Urinary bladder (tissue), 4 donors: Measurements from ENCODE around the gene NAPA. TPM values are rescaled to one million over a fixed set of nuclear protein-coding genes. Genes with fewer than 3 reads are reported as not detected.

Experiments used
- DNase-seq: peaks from one replicate; pipeline ENCODE4 v3.0.0-alpha.2; 2015; ENCODE audit errors: extremely low spot score
- H3K27ac ChIP-seq: one replicate; pipeline ENCODE4 v1.5.1; 2013; ENCODE audit warnings: low read depth, mild to moderate bottlenecking, moderate library complexity
- H3K36me3 ChIP-seq: one replicate; pipeline ENCODE4 v1.6.1; 2013; ENCODE audit warnings: mild to moderate bottlenecking, moderate library complexity; ENCODE audit not compliant: insufficient read depth
- H3K4me1 ChIP-seq: one replicate; pipeline ENCODE4 v1.6.1; 2013; ENCODE audit warnings: mild to moderate bottlenecking, moderate library complexity; ENCODE audit not compliant: insufficient read depth
- H3K4me3 ChIP-seq: one replicate; pipeline ENCODE4 v1.5.1; 2013; ENCODE audit warnings: low read depth, low read length
- WGBS: extraction: QIAGEN DNeasy Blood & Tissue Kit; methylation state at CpG from one replicate; pipeline ENCODE4 v1.1.7; 2013; 5-methylcytosine and 5-hydroxymethylcytosine counted together
- polyA plus RNA-seq: library from polyadenylated mRNA; stranded (reverse); fragments of 200-250 nt; gene quantifications from one replicate; pipeline ENCODE4 v1.2.3, GENCODE V29; 2013
- total RNA-seq: library from RNA; depleted of rRNA; stranded (reverse); fragments of >200 nt; gene quantifications from one replicate; pipeline ENCODE4 v1.2.3, GENCODE V29; 2014
- donor health status: healthy with polysubstance abuse.
- donor health status: healthy.

Gene NAPA
- total and polyA plus RNA-seq, 2 donors = 33.4 to 107 TPM

DNA sequence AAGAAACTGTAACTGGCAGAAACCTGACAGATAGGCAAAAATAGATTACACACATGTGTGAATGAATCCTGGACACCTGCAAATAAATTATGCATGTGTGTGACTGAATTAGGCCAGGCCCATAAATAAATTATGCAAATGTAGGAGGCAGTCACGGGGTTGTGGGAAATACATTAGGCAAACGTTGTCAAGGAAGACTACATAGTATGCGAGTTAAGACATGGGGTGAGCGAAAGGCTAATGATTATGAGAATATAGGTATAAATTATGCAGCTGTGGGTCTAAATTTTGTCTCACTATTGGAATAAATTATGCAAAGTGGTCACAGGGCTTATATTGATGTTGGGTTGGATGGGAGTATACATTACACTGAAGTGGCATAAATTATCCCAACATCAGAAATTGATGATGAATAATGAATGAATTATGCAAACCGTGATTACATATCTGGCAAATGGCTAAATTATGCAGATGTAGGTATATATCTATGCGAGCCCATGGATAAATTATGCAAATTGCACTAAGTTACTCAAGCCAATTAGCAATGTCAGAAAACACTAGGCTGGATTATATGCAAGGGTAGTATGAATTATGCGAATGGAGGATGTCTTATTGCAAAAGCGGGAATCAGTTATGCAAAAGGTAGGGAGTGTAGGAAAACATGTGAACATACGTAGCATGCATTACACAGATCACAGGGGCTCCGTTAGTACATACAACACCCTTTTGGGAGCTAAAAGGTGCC, 50.0 kb downstream of the NAPA start:
- 71% methylated on average over 10 of the region's 10 CpGs for WGBS
- no peak for DNase-seq
- H3K4me1 ChIP-seq = no peaks in the 10 kb centered on the region
- H3K36me3 ChIP-seq = no peaks in the 10 kb centered on the region
- H3K27ac ChIP-seq = no peak overlapping the region
- H3K4me3 ChIP-seq = no peak overlapping the region

DNA sequence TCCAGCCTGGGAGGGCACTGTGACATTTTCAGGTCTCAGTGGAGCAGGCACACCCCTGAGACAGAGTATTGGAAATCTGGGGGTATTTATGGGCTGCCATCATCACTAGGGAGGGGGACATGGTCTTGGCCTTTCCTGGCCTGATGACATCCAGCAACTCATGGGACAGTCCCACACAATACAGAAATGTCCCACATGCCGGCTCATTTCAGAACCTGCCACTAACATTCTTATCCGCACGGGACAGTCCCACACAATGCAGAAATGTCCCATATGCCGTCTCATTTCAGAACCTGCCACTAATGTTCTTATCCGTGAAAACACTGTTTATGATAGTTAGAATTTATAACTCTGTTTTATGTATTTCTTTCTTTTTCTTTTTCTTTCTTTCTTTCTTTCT, 53.0 kb downstream of the NAPA start:
- no peak overlapping the region for H3K27ac ChIP-seq
- 82% methylated on average over 5 of the region's 5 CpGs for WGBS
- H3K36me3 ChIP-seq = no peaks in the 10 kb centered on the region
- no peak overlapping the region for H3K4me3 ChIP-seq
- no peak for DNase-seq
- no peaks in the 10 kb centered on the region for H3K4me1 ChIP-seq

DNA sequence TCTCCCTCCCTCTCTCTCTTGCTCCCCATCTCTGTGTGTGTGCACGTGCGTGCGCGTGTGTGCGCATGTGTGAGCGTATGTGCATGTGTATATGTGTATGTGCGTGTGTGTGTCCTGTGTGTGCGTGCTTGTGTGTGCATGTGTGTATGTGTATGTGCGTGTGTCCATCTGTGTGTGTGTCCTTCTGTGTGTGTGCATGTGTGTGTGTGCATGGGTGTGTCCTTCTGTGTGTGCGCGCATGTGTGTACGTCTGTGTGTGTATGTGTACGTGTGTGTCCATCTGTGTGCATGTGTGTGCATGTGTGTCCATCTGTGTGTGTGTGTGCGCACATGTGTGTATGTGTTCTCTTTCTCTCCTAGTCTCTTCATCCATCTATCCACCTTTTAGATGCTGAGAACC, 55.4 kb downstream of the NAPA start:
- 86% methylated on average over 14 of the region's 14 CpGs for WGBS
- no peaks in the 10 kb centered on the region for H3K36me3 ChIP-seq
- no peak overlapping the region for H3K4me3 ChIP-seq
- no peak for DNase-seq
- H3K4me1 ChIP-seq = no peaks in the 10 kb centered on the region
- H3K27ac ChIP-seq = no peak overlapping the region

DNA sequence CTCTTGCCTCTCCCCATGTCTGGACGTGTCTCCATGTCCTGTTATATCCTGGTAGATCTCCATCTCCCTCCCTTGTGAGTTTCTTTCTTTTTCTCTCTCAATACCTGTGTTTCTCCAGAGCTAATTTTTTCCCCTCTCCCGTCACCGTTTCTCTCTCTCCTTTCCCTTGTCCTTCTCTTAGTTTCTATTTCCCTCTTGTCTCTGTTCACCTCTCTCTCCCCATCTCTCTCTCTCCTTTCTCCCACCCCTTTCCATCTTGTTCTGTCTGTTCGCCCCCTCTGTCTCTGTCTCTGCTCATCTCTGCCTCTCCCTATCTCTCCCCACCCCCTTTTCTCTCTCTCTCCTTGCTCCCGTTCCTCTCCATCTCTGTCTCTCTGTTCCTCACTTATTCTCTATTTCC, 56.2 kb downstream of the NAPA start:
- Histone ChIP-seq H3K4me1 (no peaks in the 10 kb centered on the region), H3K27ac (no peak overlapping the region), H3K36me3 (no peaks in the 10 kb centered on the region), H3K4me3 (no peak overlapping the region)
- 46% methylated on average over 5 of the region's 5 CpGs for WGBS
- no peak for DNase-seq

DNA sequence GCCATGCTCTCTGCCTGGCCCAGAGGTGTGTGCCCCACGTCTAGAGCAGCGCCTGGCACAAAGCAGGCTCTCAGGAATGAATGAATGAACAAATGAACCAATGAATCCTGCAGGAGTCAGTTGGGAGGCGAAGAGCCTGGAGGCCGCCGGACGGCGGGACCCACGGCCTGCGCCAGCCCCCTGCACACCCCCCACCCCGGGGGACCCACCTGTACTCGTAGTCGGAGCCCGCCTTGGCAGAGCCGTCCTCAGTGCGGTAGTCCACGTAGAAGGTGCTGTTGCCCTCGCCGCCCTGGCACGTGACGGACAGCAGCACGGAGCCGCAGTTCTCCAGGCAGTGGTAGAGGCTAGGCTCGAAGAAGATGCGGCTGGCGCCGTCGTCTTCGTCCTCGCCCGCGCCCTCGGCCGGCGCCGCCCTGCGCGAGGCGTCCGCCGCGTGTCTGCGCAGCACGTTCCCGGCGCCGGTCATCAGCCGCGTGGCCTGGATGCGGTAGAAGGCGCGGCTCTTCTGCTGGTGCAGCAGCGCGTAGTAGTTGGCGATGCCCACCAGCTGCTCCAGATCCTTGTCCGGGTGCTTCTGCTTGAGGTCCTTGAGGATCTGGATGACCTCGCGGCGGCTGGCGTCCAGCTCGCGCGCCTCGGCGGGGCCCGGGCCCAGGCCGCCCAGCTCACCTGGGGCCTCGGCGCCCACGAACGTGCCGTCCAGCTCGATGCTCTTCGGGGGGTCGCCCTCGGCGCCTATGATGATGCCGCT, 58.0 kb downstream of the NAPA start:
- no peaks in the 10 kb centered on the region for H3K4me1 ChIP-seq
- WGBS = 35% methylated on average over 77 of the region's 77 CpGs
- no peak overlapping the region for H3K27ac ChIP-seq
- no peak for DNase-seq
- H3K36me3 ChIP-seq = no peaks in the 10 kb centered on the region
- no peak overlapping the region for H3K4me3 ChIP-seq

DNA sequence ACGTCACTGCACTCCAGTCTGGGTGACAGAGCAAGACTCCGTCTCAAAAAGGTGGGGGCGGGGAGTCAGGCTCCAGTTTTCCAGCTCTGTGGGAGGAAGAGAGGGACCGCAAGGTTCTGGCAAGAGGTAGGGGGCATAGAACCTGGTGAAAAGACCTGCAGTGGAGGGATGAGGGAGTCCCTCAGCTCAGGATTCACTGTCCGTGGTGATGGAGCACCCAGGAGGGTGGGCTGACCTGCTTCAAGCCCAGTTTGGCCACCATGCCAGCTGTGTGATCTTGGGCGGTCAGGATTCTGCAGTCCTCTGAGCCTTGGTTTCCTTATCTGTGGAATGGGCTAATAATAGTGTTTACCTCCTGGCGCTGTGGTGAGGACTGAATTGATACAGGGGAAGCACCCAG, 64.4 kb downstream of the NAPA start:
- DNase-seq = no peak
- Histone ChIP-seq H3K36me3 (no peaks in the 10 kb centered on the region), H3K27ac (no peak overlapping the region), H3K4me1 (no peaks in the 10 kb centered on the region), H3K4me3 (no peak overlapping the region)
- 74% methylated on average over 7 of the region's 7 CpGs for WGBS

DNA sequence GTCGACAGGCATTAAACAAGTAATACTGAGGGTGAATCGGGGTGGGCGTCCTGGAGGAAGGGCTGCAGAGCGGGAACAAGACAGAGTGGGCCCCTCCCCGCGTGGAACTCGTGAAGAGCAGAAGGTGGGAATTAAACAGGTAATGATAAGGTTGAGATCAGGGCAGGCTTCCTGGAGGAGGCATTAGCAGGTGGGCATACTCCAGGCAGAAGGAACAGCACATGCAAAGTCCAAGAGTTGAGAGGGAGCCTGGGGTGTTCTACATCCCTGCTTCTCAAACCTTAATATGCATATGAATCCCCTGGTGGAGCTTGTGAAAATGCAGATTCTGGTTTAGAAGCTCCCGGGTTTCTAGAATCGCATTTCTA, 66.5 kb downstream of the NAPA start:
- no peaks in the 10 kb centered on the region for H3K4me1 ChIP-seq
- H3K36me3 ChIP-seq = no peaks in the 10 kb centered on the region
- no peak overlapping the region for H3K4me3 ChIP-seq
- no peak for DNase-seq
- WGBS = 32% methylated on average over 9 of the region's 9 CpGs
- H3K27ac ChIP-seq = no peak overlapping the region

DNA sequence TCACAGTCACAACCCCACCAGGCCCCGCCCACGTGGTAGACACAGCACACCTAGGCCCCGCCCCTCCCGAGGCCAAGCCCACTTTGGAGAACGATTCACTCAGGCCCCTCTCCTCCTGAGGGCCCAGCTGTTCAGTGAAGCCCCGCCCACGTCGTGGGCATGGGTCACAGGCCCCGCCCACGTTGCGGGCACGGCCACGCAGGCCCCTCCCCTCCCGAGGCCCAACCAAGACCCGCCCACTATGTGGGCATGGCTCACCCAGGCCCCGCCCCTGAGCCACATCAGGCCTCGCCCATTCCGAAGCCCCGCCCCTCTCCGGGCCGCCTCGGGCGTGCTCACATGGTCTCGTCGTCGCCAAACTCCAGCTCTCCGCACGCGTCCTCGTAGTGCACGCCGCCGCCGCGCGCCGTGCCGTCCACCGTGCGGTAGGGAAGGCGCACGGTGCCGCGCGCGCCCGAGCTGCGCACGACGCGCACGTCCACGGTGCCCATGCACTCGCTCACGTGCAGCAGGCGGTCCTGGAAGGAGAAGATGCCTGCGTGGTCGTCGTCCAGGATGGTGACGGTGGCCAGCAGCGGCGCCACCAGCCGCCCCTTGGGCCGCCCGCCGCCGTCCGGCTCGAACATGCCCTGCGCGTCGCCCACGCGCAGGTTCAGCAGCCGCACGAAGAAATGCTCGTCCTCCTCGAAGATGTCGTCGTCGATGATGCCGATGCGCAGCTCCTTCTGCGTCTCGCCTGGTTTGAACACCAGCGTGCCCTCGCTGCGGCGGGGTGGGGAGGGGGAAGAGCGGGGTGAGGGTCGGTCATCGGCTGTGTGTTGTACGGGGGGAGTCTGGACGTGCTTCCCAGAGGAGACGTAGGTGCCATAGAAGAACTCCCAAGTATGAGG, 67.1 kb downstream of the NAPA start:
- no peaks in the 10 kb centered on the region for H3K4me1 ChIP-seq
- DNase-seq = no peak
- H3K27ac ChIP-seq = no peak overlapping the region
- H3K36me3 ChIP-seq = no peaks in the 10 kb centered on the region
- WGBS = 9% methylated on average over 95 of the region's 95 CpGs
- no peak overlapping the region for H3K4me3 ChIP-seq

DNA sequence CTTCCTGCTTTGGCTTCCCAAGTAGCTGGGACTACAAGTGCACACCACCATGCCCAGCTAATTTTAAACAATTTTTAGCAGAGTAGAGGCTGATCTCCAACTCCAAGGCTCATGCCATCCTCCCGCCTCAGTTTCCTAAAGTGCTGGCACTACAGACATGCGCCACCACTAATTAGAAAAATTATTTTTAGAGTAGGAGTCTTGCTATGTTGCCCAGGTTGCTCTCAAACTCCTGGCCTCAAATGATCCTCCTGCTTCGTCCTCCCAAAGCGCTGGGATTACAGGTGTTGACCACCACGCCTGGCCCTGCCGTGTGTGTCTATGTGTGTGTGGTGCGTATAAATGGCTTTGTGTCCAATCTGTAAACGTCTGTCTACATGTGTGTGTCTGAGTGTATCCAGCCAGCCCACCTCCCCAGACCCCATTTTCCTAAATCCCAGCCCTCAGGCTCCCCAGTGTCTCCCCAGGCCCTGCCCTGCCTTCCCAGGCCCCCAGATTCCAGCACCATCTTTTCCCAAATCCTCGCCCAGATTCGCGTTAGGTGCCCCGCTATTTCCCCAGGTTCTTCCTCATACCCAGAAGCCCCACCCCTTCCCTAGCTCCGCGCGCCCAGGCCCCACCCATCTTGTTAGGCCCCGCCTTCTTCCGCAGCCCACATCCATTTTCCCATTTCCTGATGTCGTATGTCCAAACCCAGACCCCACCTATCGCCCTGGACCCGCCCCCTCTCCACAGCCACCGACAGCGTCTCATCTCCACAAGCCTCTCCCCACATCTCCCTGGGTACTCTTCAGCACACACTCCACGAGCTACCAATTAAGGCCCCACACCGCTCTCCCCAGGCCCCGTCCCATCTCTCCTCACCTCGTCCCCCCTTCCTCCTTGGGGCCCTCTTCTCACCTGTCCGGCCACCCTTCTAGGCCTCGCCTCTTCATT, 68.1 kb downstream of the NAPA start:
- H3K4me3 ChIP-seq = no peak overlapping the region
- WGBS = 25% methylated on average over 28 of the region's 28 CpGs
- H3K36me3 ChIP-seq = no peaks in the 10 kb centered on the region
- H3K27ac ChIP-seq = no peak overlapping the region
- no peak for DNase-seq
- H3K4me1 ChIP-seq = no peaks in the 10 kb centered on the region

DNA sequence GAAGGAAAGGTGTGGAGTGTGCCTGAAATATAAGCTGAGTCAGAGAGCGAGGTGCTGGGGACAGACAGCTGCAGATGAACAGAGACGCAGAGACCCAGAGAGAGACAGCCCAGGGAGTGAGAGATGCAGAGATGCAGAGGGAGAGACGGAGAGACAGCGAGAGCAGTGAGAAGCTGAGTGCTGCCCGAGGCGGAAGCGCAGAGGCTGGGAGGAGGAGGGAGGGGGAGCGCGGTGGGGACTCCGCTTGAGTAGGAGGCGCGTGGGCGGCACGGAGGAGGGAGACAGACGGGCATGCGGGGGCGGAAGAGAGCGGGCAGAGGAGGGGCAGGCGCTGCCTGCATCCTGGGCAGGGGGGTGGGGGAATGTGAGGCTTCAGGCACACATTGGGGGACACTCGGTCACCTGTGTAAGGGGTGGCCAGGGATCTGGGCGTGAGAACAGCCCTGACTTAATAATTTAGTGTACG, 68.9 kb downstream of the NAPA start:
- 7% methylated on average over 22 of the region's 22 CpGs for WGBS
- Histone ChIP-seq H3K27ac (no peak overlapping the region), H3K4me1 (no peaks in the 10 kb centered on the region), H3K36me3 (no peaks in the 10 kb centered on the region), H3K4me3 (no peak overlapping the region)
- DNase-seq = no peak

DNA sequence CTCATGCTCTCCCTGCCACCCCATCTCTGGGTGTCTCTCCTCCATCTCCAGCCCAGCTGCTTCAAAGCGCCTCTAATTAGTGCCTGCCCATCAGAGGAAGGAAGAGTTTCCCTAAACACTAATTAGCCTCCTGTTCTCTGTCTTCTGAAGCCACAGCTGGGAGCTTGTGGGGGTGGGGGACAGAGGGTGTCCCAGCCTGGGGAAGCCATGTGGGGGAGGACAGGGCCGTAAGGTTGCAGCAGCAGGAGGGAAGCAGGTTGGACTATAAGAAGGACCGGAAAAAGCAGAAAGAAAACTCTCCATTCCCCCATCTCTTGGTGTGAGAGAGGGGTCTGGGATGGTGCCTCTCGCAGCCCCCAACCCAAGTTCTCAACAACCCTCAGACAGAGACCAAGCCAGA, 69.3 kb downstream of the NAPA start:
- H3K4me3 ChIP-seq = no peak overlapping the region
- no peak overlapping the region for H3K27ac ChIP-seq
- DNase-seq = no peak
- whole genome bisulfite sequencing = 61% methylated on average over 4 of the region's 4 CpGs
- no peaks in the 10 kb centered on the region for H3K36me3 ChIP-seq
- no peaks in the 10 kb centered on the region for H3K4me1 ChIP-seq

DNA sequence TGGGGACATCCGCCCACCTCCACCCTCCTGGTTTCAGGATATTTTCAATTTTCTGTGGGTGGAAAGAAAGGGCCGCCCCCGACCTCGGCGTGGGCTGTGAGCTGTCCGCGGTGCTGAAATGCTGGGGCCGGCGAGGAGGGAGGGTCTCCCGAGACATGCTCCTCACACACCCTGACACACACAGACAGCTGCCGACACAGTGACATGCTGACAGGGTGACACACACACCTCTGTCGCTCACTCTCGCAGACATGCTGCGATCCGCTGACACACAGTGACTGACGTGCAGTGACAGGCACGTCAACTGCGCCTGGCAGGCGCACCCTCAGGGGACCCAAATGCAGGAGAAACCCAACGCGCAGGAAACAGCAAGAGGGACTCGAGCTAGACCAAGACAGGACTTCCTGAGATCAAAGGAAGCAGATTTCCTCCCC, 70.5 kb downstream of the NAPA start:
- H3K27ac ChIP-seq = no peak overlapping the region
- H3K36me3 ChIP-seq = no peaks in the 10 kb centered on the region
- no peak for DNase-seq
- no peak overlapping the region for H3K4me3 ChIP-seq
- H3K4me1 ChIP-seq = no peaks in the 10 kb centered on the region
- 31% methylated on average over 22 of the region's 22 CpGs for WGBS

DNA sequence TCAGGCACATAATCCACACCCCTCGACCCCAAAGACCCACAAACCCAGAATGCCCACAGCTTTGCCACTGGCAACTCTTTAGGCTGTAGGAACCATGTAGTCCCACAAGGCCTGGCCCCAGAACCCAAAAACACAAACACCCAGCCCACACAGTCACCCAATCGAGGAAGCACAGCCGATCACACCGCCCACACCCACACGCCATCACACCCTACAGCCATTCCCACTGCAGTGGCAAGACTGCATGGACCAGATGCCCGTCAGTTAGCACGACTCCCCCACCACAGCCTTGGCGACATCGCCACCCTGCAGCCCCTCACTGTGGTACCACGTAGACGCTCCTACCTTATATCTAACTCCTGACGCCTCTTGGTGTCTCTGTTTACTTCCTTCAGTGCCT, 71.5 kb downstream of the NAPA start:
- 71% methylated on average over 12 of the region's 12 CpGs for WGBS
- no peak overlapping the region for H3K27ac ChIP-seq
- no peak overlapping the region for H3K4me3 ChIP-seq
- no peaks in the 10 kb centered on the region for H3K36me3 ChIP-seq
- no peaks in the 10 kb centered on the region for H3K4me1 ChIP-seq
- no peak for DNase-seq
